Panc1 (cell line): ENCODE results near the gene WASF3. TPM values are rescaled to one million over a fixed set of nuclear protein-coding genes. Genes with fewer than 3 reads are reported as not detected.

ENCODE experiments used
- ATAC-seq: fragments of 200-7000 bp; cut with Tn5 transposase; 2 replicates; pipeline ENCODE4 v1.9.1; 2020; ENCODE audit warnings: mild to moderate bottlenecking, moderate library complexity
- BruUV-seq: library from RNA; stranded (reverse); fragments of 400-500 nt; replicated peaks from 2 replicates; lab custom pipeline; 2021; lab: Mats Ljungman, UMichigan
- CTCF ChIA-PET: fragments of 300-600 bp; sonication (Branson Sonifier 250); formaldehyde crosslinking; loops from one replicate; lab custom pipeline; 2022; ENCODE audit warnings: antibody characterized with exemption; lab: Charles Lee
- POLR2A ChIA-PET: fragments of 300-600 bp; sonication (Branson Sonifier 250); formaldehyde crosslinking; loops from one replicate; lab custom pipeline; 2022; ENCODE audit warnings: antibody characterized with exemption; lab: Charles Lee
- DNase-seq: peaks from one replicate; pipeline ENCODE4 v3.0.0-alpha.2; 2010; ENCODE audit warnings: low read depth, low spot score
- H3K27ac ChIP-seq: 2 replicates; pipeline ENCODE4 v1.5.1; 2011; ENCODE audit warnings: mild to moderate bottlenecking, low read length, inconsistent platforms
- H3K27me3 ChIP-seq: fragments of 200-500 bp; sonication (Bioruptor generic); 2 replicates; pipeline ENCODE4 v1.6.0; 2014; ENCODE audit warnings: low read length, inconsistent platforms; ENCODE audit not compliant: control insufficient read depth, insufficient read depth
- H3K36me3 ChIP-seq: fragments of 200-500 bp; sonication (Bioruptor generic); 2 replicates; pipeline ENCODE4 v1.5.1; 2014; ENCODE audit warnings: inconsistent platforms, mild to moderate bottlenecking, low read length, moderate library complexity; ENCODE audit not compliant: control insufficient read depth, insufficient read depth
- H3K4me1 ChIP-seq: 2 replicates; pipeline ENCODE4 v1.5.1; 2011; ENCODE audit warnings: inconsistent platforms, mild to moderate bottlenecking, low read length, moderate library complexity; ENCODE audit not compliant: control insufficient read depth, insufficient read depth
- H3K4me3 ChIP-seq, 2 experiments: 2 replicates each; pipeline ENCODE4 v1.5.1; 2011 to 2012; ENCODE audit warnings: low read depth in 2 of 2, low read length in 2 of 2, mild to moderate bottlenecking in 2 of 2, inconsistent platforms in 1 of 2, moderate library complexity in 1 of 2
- H3K9me3 ChIP-seq: fragments of 200-500 bp; sonication (Bioruptor generic); 2 replicates; pipeline ENCODE4 v1.5.1; 2014; ENCODE audit warnings: low read depth, mild to moderate bottlenecking, inconsistent platforms, low read length, moderate library complexity; ENCODE audit not compliant: control insufficient read depth, insufficient read depth
- CTCF ChIP-seq: fragments of 450-650 bp; IDR thresholded peaks from 2 replicates; pipeline ENCODE4 v1.5.1; 2017; ENCODE audit warnings: mild to moderate bottlenecking
- POLR2AphosphoS5 ChIP-seq: IDR thresholded peaks from 2 replicates; pipeline ENCODE4 v1.6.1; 2012; ENCODE audit warnings: mild to moderate bottlenecking, low read depth, low read length, moderate library complexity
- REST ChIP-seq, 2 experiments: IDR thresholded peaks; 2 replicates each; pipeline ENCODE4 v1.6.1; 2011 to 2012; ENCODE audit warnings: low read depth in 2 of 2, control low read depth in 1 of 2, low read length in 1 of 2, mild to moderate bottlenecking in 1 of 2, moderate library complexity in 1 of 2; ENCODE audit not compliant: insufficient read depth in 1 of 2
- SIN3A ChIP-seq: IDR thresholded peaks from 2 replicates; pipeline ENCODE4 v1.6.1; 2012; ENCODE audit warnings: low read depth, mild to moderate bottlenecking, low read length, moderate library complexity, borderline replicate concordance; ENCODE audit not compliant: insufficient read depth
- TCF7L2 ChIP-seq: IDR thresholded peaks from 2 replicates; pipeline ENCODE4 v1.6.1; 2011; ENCODE audit warnings: mild to moderate bottlenecking, low read depth, low read length, inconsistent platforms
- in situ Hi-C: cut with HindIII; loops from 2 replicates; pipeline ENCODE4 v1.10.0; 2016; ENCODE audit warnings: low sequenced_read_pairs, low pct_unique_long_range_greater_than_20kb
- intact Hi-C: fragments of 100-400 bp; cut with micrococcal nuclease; formaldehyde crosslinking; loops from one replicate; pipeline ENCODE4 v1.10.0; 2022; ENCODE audit not compliant: unreplicated experiment
- total RNA-seq: library from RNA; stranded (reverse); gene quantifications from one replicate; pipeline ENCODE4 v1.2.1, GENCODE V29; 2021; ENCODE audit not compliant: unreplicated experiment

Gene WASF3
- total RNA-seq, 1 experiment from 2014 or later: 20.2 TPM

GRCh38 chr13:26685606-26686005 lies 128.1 kb downstream of the WASF3 start:
- ChIA-PET POLR2A (no interaction called here), CTCF (no interaction called here)
- BruUV-seq: no TSS peak
- H3K4me3 ChIP-seq: no peak overlapping the region
- intact Hi-C loops (no loop called here), in situ Hi-C loops (no loop called here)
- no peaks in the 10 kb centered on the region for H3K27me3 ChIP-seq
- ATAC-seq (no peak), DNase-seq (no peak)
- H3K27ac ChIP-seq: no peak overlapping the region
- TF ChIP-seq CTCF (no peak), SIN3A (no peak), POLR2AphosphoS5 (no peak), REST (IDR thresholded peaks at IDR 0.05; ENCODE audit: insufficient read depth in 1 of 2, low read depth in 2 of 2, low read length in 1 of 2) (no peak), TCF7L2 (no peak)
- no peaks in the 10 kb centered on the region for H3K4me1 ChIP-seq
- peaks cover 3% of the 10 kb centered on the region; the same call in 1 of the 2 replicates for H3K9me3 ChIP-seq
- H3K36me3 ChIP-seq: no peaks in the 10 kb centered on the region

- DNase-seq (no peak), ATAC-seq (no peak)
- TF ChIP-seq CTCF (no peak), REST (IDR thresholded peaks at IDR 0.05; ENCODE audit: insufficient read depth in 1 of 2, low read depth in 2 of 2, low read length in 1 of 2) (no peak), SIN3A (no peak), POLR2AphosphoS5 (no peak), TCF7L2 (no peak)
- Histone ChIP-seq H3K4me1 (no peaks in the 10 kb centered on the region), H3K36me3 (no peaks in the 10 kb centered on the region), H3K27ac (no peak overlapping the region), H3K9me3 (peaks cover 4% of the 10 kb centered on the region; the same call in 1 of the 2 replicates), H3K4me3 (no peak overlapping the region), H3K27me3 (no peaks in the 10 kb centered on the region)
- ChIA-PET POLR2A (no interaction called here), CTCF (no interaction called here)
- no TSS peak for BruUV-seq
- in situ Hi-C loops (no loop called here), intact Hi-C loops (no loop called here)
Measured at GRCh38 chr13:26686285-26686684, 128.8 kb downstream of the WASF3 start.
